ENCODE data around the gene NOP9. TPM values are rescaled to one million over a fixed set of nuclear protein-coding genes. Genes with fewer than 3 reads are reported as not detected.

Gene NOP9
- total RNA-seq, 4 donors from 2014 or later: 18.8 to 20.9 (median 19.3) TPM

DNA sequence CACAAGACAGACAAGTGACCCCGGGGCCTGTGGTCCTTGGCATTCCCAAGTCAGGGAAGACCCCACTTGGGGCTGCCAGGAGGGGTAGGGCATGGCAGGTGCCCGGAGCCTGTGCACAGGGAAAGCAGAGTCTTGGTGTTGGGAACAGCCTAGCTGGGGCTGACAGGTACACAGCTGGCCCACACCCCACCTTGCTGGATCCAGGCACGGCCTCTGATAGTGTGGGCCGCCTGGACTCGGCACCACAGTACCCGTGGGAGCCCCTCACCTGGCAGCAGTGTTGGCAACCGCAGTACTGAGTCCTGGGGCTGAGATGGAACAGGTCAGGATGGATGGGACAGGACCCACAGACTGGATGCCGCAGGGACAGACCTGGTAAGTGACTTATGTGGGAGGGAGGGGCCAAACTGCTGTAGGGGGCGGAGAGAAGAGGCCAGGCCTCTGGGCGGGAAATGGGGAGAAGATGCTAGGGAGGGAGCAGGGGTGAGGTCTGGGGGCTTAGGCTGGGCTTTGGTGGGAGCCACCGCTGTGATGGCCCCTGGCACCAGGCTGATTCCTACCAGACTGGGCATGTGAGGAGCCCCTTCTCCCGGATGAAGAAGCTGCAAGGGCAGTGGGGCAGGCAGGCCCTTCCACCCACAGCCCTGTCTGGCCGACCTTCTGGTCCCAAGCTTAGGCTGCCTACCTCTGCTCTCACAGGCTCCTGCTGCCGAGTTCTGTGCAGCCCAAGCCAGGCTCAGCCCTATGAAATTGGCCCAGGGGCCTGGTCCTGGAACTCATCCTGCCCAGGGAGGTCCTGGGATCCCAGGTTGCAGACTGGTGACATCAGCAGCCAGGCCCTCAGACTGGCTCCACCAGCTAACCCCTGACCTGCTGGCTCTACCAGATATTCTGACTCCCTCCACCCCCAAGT is 36.6 kb upstream of the NOP9 start, which contains the start of gene TGM1:
Gene TGM1 (minus strand): TSS at position 357 of the 913 bp plus-strand sequence. CDS start 825 bp downstream, outside the sequence.
- intact Hi-C loops (cut with DNase I; ENCODE audit: low total_unique reads): no loop called here
- no peak for DNase-seq
- Histone ChIP-seq H3K27me3 (no peaks in the 10 kb centered on the region), H3K27ac (no peak within 1 kb of the TSS), H3K4me1 (no peaks in the 10 kb centered on the region), H3K9me3 (no peaks in the 10 kb centered on the region), H3K36me3 (peaks cover 0 to 18% (median 0%) of the 10 kb centered on the region in 4 donors), H3K4me3 (no peak within 1 kb of the TSS)
- 87% methylated on average over 11 of the region's 14 CpGs; no CpG with 5 or more reads in 1 of the 2 donors for WGBS, 2 donors (ENCODE audit: low coverage in 1 of 2)
- TF ChIP-seq POLR2A (IDR thresholded peaks at IDR 0.05) (no peak), CTCF (IDR thresholded peaks at IDR 0.05) (no peak), EP300 (IDR thresholded peaks at IDR 0.05; ENCODE audit: low read depth) (no peak), POLR2AphosphoS5 (IDR thresholded peaks at IDR 0.05) (no peak)
- in situ Hi-C loops (cut with MboI; ENCODE audit: low pct_ligation_motif_present in 1 of 4, low pct_unique_long_range_greater_than_20kb in 1 of 4, low sequenced_read_pairs in 3 of 4): no loop called here

- no peaks in the 10 kb centered on the region for H3K9me3 ChIP-seq
- intact Hi-C loops (cut with DNase I; ENCODE audit: low total_unique reads) (no loop called here), in situ Hi-C loops (cut with MboI; ENCODE audit: low pct_ligation_motif_present in 1 of 4, low pct_unique_long_range_greater_than_20kb in 1 of 4, low sequenced_read_pairs in 3 of 4) (no loop called here)
- no peak overlapping the region for H3K4me3 ChIP-seq
- H3K4me1 ChIP-seq: no peaks in the 10 kb centered on the region
- WGBS, 2 donors (ENCODE audit: low coverage in 1 of 2): 84% methylated on average over 6 of the region's 6 CpGs; no CpG with 5 or more reads in 1 of the 2 donors
- H3K27ac ChIP-seq: no peak overlapping the region
- H3K36me3 ChIP-seq: peaks cover 0 to 18% (median 0%) of the 10 kb centered on the region in 4 donors
- DNase-seq: no peak
- TF ChIP-seq EP300 (IDR thresholded peaks at IDR 0.05; ENCODE audit: low read depth) (no peak), POLR2AphosphoS5 (IDR thresholded peaks at IDR 0.05) (no peak), CTCF (IDR thresholded peaks at IDR 0.05) (no peak), POLR2A (IDR thresholded peaks at IDR 0.05) (no peak)
- H3K27me3 ChIP-seq: no peaks in the 10 kb centered on the region
Measured at GRCh38 chr14:24263848-24264247, 35.8 kb upstream of the NOP9 start.

GRCh38 chr14:24264298-24264697 is 35.4 kb upstream of the NOP9 start:
- in situ Hi-C loops (cut with MboI; ENCODE audit: low pct_ligation_motif_present in 1 of 4, low pct_unique_long_range_greater_than_20kb in 1 of 4, low sequenced_read_pairs in 3 of 4) (no loop called here), intact Hi-C loops (cut with DNase I; ENCODE audit: low total_unique reads) (no loop called here)
- H3K27ac ChIP-seq: no peak overlapping the region
- TF ChIP-seq POLR2A (IDR thresholded peaks at IDR 0.05): no peak
- TF ChIP-seq POLR2AphosphoS5 (IDR thresholded peaks at IDR 0.05): no peak
- TF ChIP-seq EP300 (IDR thresholded peaks at IDR 0.05; ENCODE audit: low read depth): no peak
- no peak for TF ChIP-seq CTCF (IDR thresholded peaks at IDR 0.05)
- 81% methylated on average over 6 of the region's 6 CpGs; no CpG with 5 or more reads in 1 of the 2 donors for WGBS, 2 donors (ENCODE audit: low coverage in 1 of 2)
- H3K36me3 ChIP-seq: peaks cover 0 to 18% (median 0%) of the 10 kb centered on the region in 4 donors
- no peak for DNase-seq
- H3K4me3 ChIP-seq: no peak overlapping the region
- no peaks in the 10 kb centered on the region for H3K4me1 ChIP-seq
- no peaks in the 10 kb centered on the region for H3K27me3 ChIP-seq
- H3K9me3 ChIP-seq: no peaks in the 10 kb centered on the region

DNA sequence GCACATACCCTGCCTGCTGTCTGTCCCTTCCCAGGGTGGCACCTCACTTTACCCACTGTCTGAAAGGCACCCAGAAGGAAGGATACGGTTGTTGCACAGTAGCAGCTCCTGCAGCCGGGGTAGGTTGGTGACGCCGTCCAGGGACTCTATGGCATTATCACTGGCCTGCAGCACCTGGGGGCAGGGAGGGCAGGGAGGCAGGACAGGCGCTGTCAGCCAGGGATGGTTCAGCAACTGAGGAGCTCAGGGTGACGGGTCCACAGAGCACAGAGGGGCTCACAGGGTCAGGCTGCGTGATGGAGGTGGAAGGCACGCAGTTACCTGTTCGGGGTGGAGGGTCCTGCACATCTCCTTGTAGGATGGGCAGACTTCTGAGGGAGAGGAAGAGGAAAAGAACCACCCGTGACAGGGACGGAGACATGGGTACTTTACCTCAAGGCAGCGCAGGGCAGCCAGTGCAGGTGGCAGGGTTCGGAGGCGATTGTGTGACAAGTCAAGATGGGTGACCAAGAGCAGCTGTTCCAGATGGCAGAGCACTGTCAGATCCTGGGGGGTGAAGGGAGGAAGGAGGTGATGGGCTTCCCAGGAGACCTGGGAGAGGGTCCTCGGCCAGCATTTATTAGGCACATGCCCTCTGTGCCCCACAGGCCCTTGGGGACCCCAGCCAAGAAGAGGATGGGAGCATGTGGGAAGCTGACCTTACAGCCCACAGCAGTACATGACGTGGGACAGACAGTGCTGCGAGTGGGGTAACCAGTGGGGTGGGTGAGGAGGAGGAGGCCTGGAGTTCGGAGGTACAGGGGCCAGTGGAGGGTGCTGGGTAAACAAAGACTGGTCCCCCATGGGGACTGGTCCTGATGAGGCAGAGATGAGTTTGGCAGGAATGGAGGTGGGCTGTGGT is 33.1 kb upstream of the NOP9 start:
- intact Hi-C loops (cut with DNase I; ENCODE audit: low total_unique reads) (no loop called here), in situ Hi-C loops (cut with MboI; ENCODE audit: low pct_ligation_motif_present in 1 of 4, low pct_unique_long_range_greater_than_20kb in 1 of 4, low sequenced_read_pairs in 3 of 4) (no loop called here)
- WGBS, 2 donors (ENCODE audit: low coverage in 1 of 2): 85 to 95% methylated on average over 9 to 17 of the region's 18 CpGs
- no peak for DNase-seq
- Histone ChIP-seq H3K27ac (no peak overlapping the region), H3K4me3 (no peak overlapping the region), H3K9me3 (no peaks in the 10 kb centered on the region), H3K36me3 (peaks cover 0 to 18% (median 0%) of the 10 kb centered on the region in 4 donors), H3K4me1 (peaks cover 0 to 5% (median under 1%) of the 10 kb centered on the region in 4 donors), H3K27me3 (no peaks in the 10 kb centered on the region)
- TF ChIP-seq EP300 (IDR thresholded peaks at IDR 0.05; ENCODE audit: low read depth): no peak

Measured in transverse colon (tissue), 4 donors.